Mesothelial cell of epicardium (in vitro differentiated cells): ENCODE measurements around the gene LYRM9. TPM values are rescaled to one million over a fixed set of nuclear protein-coding genes. Genes with fewer than 3 reads are reported as not detected.

Experiments used
- DNase-seq, 2 experiments: peaks; one replicate each; pipeline ENCODE4 v3.0.0; 2021; ENCODE audit warnings: low spot score in 2 of 2; ENCODE audit not compliant: unreplicated experiment in 2 of 2
- H3K27ac Mint-ChIP-seq: 2 replicates; pipeline ENCODE4 v1.8.0; 2021; ENCODE audit warnings: mixed read lengths
- H3K27me3 Mint-ChIP-seq: 2 replicates; pipeline ENCODE4 v1.8.0; 2021; ENCODE audit warnings: low read depth, mixed read lengths
- H3K36me3 Mint-ChIP-seq: 2 replicates; pipeline ENCODE4 v1.8.0; 2021; ENCODE audit warnings: mixed read lengths
- H3K4me1 Mint-ChIP-seq: 2 replicates; pipeline ENCODE4 v1.8.0; 2021; ENCODE audit warnings: mixed read lengths
- H3K4me3 Mint-ChIP-seq: 2 replicates; pipeline ENCODE4 v1.8.0; 2021; ENCODE audit warnings: mild to moderate bottlenecking, moderate library complexity, mixed read lengths
- H3K9me3 Mint-ChIP-seq: 2 replicates; pipeline ENCODE4 v1.8.0; 2021; ENCODE audit warnings: mixed read lengths
- total RNA-seq: library from RNA; stranded (reverse); gene quantifications from 3 replicates; pipeline ENCODE4 v1.2.1, GENCODE V29; 2021
- TF ChIP-seq, protein P1 (sequence below): fragments of 200-600 bp; sonication (generic); IDR thresholded peaks from one replicate; pipeline ENCODE4 v1.5.0; 2021; ENCODE audit warnings: antibody characterized with exemption; ENCODE audit not compliant: unreplicated experiment

LYRM9 gene
- total RNA-seq, 1 donor from 2014 or later = 26.6 TPM

- Mint-ChIP-seq H3K9me3 (no peaks in the 10 kb centered on the region), H3K36me3 (no peaks in the 10 kb centered on the region), H3K4me3 (no peak overlapping the region), H3K27ac (no peak overlapping the region), H3K4me1 (peaks cover 10% of the 10 kb centered on the region), H3K27me3 (peaks cover 11% of the 10 kb centered on the region)
- TF ChIP-seq, protein P1, sequence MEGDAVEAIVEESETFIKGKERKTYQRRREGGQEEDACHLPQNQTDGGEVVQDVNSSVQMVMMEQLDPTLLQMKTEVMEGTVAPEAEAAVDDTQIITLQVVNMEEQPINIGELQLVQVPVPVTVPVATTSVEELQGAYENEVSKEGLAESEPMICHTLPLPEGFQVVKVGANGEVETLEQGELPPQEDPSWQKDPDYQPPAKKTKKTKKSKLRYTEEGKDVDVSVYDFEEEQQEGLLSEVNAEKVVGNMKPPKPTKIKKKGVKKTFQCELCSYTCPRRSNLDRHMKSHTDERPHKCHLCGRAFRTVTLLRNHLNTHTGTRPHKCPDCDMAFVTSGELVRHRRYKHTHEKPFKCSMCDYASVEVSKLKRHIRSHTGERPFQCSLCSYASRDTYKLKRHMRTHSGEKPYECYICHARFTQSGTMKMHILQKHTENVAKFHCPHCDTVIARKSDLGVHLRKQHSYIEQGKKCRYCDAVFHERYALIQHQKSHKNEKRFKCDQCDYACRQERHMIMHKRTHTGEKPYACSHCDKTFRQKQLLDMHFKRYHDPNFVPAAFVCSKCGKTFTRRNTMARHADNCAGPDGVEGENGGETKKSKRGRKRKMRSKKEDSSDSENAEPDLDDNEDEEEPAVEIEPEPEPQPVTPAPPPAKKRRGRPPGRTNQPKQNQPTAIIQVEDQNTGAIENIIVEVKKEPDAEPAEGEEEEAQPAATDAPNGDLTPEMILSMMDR = no peak
- no peak for DNase-seq
Observed at GRCh38 chr17:27896701-27897100, 3.5 kb upstream of the LYRM9 start.

GRCh38 chr17:27895940-27896535 is 2.9 kb upstream of the LYRM9 start:
- H3K4me3 Mint-ChIP-seq = no peak overlapping the region
- DNase-seq = no peak
- peaks cover 11% of the 10 kb centered on the region for H3K27me3 Mint-ChIP-seq
- TF ChIP-seq, protein P1 = no peak
- no peaks in the 10 kb centered on the region for H3K36me3 Mint-ChIP-seq
- H3K27ac Mint-ChIP-seq = no peak overlapping the region
- H3K4me1 Mint-ChIP-seq = peaks cover 10% of the 10 kb centered on the region
- no peaks in the 10 kb centered on the region for H3K9me3 Mint-ChIP-seq

DNA sequence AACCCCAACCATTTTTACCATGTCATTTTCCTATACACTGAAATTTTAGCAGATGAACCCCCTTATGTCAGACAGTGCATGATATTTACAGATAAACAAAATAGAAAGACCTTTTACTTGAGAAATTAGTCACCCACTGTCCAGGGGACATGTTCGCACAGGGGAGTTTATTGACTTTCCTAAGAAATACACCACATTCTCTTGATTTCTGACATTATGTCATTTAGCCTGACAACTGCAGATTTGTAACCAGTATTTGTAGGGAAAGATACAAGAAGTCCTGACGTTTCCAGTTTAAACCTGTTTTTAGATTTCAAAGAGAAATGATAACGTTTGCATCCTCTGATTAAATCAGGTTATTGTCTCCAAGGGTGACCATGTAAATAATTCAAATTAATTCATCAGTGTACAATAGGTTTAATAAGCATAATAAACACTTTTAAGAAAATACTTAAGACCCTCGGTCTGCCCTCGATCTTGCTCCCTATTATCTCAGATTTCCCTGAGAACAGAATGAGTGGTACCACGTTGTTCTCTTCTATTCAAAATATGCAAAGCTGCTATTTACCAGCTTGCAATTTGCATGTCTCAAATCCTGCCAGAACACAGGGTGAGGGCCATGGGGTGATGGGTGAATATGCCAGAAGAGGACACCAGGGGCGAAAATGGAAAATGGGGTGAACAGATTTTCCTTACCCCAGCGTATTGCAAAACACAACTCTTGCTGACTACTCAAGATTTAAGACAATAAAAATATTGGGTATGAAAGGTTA is 2.1 kb upstream of the LYRM9 start:
- TF ChIP-seq, protein P1 = no peak
- H3K27me3 Mint-ChIP-seq = peaks cover 11% of the 10 kb centered on the region
- H3K4me3 Mint-ChIP-seq = no peak overlapping the region
- H3K4me1 Mint-ChIP-seq = peaks cover 11% of the 10 kb centered on the region
- no peak for DNase-seq
- H3K27ac Mint-ChIP-seq = no peak overlapping the region
- H3K9me3 Mint-ChIP-seq = no peaks in the 10 kb centered on the region
- H3K36me3 Mint-ChIP-seq = no peaks in the 10 kb centered on the region

- Mint-ChIP-seq H3K27ac (no peak overlapping the region), H3K27me3 (peaks cover 11% of the 10 kb centered on the region), H3K4me1 (peaks cover 20% of the 10 kb centered on the region)
Observed at GRCh38 chr17:27893841-27894503, 807 bp upstream of the LYRM9 start.

GRCh38 chr17:27892542-27892865 is 661 bp downstream of the LYRM9 start:
- Mint-ChIP-seq H3K27me3 (peaks cover 11% of the 10 kb centered on the region), H3K27ac (no peak overlapping the region), H3K4me1 (peaks cover 26% of the 10 kb centered on the region), H3K9me3 (no peaks in the 10 kb centered on the region), H3K4me3 (peak overlapping the region; percentile 72), H3K36me3 (no peaks in the 10 kb centered on the region)
- DNase-seq = no peak
- TF ChIP-seq, protein P1 = no peak

More at GRCh38 chr17:27893841-27894503, 807 bp upstream of the LYRM9 start:
- no peak for DNase-seq
- Mint-ChIP-seq H3K36me3 (no peaks in the 10 kb centered on the region), H3K9me3 (no peaks in the 10 kb centered on the region), H3K4me3 (peak overlapping the region; percentile 68)
- TF ChIP-seq, protein P1 = no peak
